ENCODE results near the gene SMIM28. TPM values are rescaled to one million over a fixed set of nuclear protein-coding genes. Genes with fewer than 3 reads are reported as not detected.

SMIM28 gene
- total and polyA plus RNA-seq, 9 of the 15 experiments (the other 6 are each of a cell fraction or from before 2014, with no cell fraction given): not detected

GRCh38 chr6:138345565-138346285 is 32.0 kb upstream of the SMIM28 start:
- Histone ChIP-seq H3K79me2 (ENCODE audit: control insufficient read depth, insufficient read depth, low read length) (no peaks in the 10 kb centered on the region), H3K27me3 (ENCODE audit: control insufficient read depth in 2 of 2, insufficient read depth in 2 of 2, low read length in 2 of 2) (peaks cover 7% of the 10 kb centered on the region in 2 experiments; a peak in 2 of 5 replicates), H3K27ac (ENCODE audit: extremely low read depth, low read depth, low read length) (no peak overlapping the region), H3K9me3 (replicated peaks; ENCODE audit: control insufficient read depth, insufficient read depth, low read depth, low read length) (no peaks in the 10 kb centered on the region), H2AFZ (ENCODE audit: low read depth, low read length) (no peak overlapping the region), H4K20me1 (replicated peaks; ENCODE audit: control insufficient read depth, insufficient read depth, low read length) (no peaks in the 10 kb centered on the region), H3K4me1 (replicated peaks in 1 of 2; ENCODE audit: control insufficient read depth in 2 of 2, insufficient read depth in 2 of 2, low read length in 2 of 2) (no peaks in the 10 kb centered on the region), H3K4me3 (no peak overlapping the region), H3K36me3 (ENCODE audit: control insufficient read depth, insufficient read depth, low read length) (no peaks in the 10 kb centered on the region), H3K9ac (ENCODE audit: insufficient read depth in 1 of 2, low read depth in 2 of 2, low read length in 2 of 2) (no peak overlapping the region), H3K9me1 (ENCODE audit: control insufficient read depth, insufficient read depth, low read length) (no peaks in the 10 kb centered on the region), H3K4me2 (ENCODE audit: insufficient read depth, low read length) (no peak overlapping the region)
- no peak for ATAC-seq
- CTCF ChIA-PET (ENCODE audit: low intra/inter-chr PET ratio): no interaction called here
- FAIRE-seq: no peak
- POLR2A ChIA-PET: no interaction called here
- 0% methylated on average over 2 of the region's 2 CpGs for WGBS (ENCODE audit: insufficient coverage, low coverage, missing lambda C conversion rate)
- in situ Hi-C loops (cut with MboI): no loop called here
- intact Hi-C loops (cut with micrococcal nuclease): no loop called here
- no TSS peak for BruUV-seq (replicated peaks)
- DNase-seq (ENCODE audit: extremely low read depth in 1 of 4, low spot score in 3 of 4): no peak
- no peak for TF ChIP-seq ZNF778 (CRISPR knock-in tag; IDR thresholded peaks at IDR 0.05)
- TF ChIP-seq, protein P1, sequence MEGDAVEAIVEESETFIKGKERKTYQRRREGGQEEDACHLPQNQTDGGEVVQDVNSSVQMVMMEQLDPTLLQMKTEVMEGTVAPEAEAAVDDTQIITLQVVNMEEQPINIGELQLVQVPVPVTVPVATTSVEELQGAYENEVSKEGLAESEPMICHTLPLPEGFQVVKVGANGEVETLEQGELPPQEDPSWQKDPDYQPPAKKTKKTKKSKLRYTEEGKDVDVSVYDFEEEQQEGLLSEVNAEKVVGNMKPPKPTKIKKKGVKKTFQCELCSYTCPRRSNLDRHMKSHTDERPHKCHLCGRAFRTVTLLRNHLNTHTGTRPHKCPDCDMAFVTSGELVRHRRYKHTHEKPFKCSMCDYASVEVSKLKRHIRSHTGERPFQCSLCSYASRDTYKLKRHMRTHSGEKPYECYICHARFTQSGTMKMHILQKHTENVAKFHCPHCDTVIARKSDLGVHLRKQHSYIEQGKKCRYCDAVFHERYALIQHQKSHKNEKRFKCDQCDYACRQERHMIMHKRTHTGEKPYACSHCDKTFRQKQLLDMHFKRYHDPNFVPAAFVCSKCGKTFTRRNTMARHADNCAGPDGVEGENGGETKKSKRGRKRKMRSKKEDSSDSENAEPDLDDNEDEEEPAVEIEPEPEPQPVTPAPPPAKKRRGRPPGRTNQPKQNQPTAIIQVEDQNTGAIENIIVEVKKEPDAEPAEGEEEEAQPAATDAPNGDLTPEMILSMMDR (IDR thresholded peaks at IDR 0.05 in 2 of 3, conservative IDR thresholded peaks at IDR 0.05 in 1 of 3; ENCODE audit: insufficient read depth in 2 of 3, low read depth in 1 of 3, low read length in 3 of 3): no peak
- no peak for TF ChIP-seq PHB (CRISPR knock-in tag; IDR thresholded peaks at IDR 0.05)
- TF ChIP-seq ETV5 (CRISPR knock-in tag; IDR thresholded peaks at IDR 0.05; ENCODE audit: low read depth): no peak
- no peak for TF ChIP-seq FOXP1 (CRISPR knock-in tag; IDR thresholded peaks at IDR 0.05)
- no peak for TF ChIP-seq NCOA4 (IDR thresholded peaks at IDR 0.05; ENCODE audit: partially characterized antibody)
- no peak for TF ChIP-seq POLR2G (IDR thresholded peaks at IDR 0.05; ENCODE audit: low read depth, low read length)
- TF ChIP-seq HDAC8 (tag; IDR thresholded peaks at IDR 0.05): no peak
- TF ChIP-seq MTA1 (IDR thresholded peaks at IDR 0.05; ENCODE audit: borderline replicate concordance): no peak
- TF ChIP-seq XRCC4 (IDR thresholded peaks at IDR 0.05; ENCODE audit: extremely low read depth, insufficient read depth, insufficient read length): no peak
- no peak for TF ChIP-seq FIP1L1 (IDR thresholded peaks at IDR 0.05; ENCODE audit: low read depth, low read length, poor library complexity, severe bottlenecking)
- no peak for TF ChIP-seq ZZZ3 (IDR thresholded peaks at IDR 0.05)
- no peak for TF ChIP-seq ZNF121 (CRISPR knock-in tag; conservative IDR thresholded peaks at IDR 0.05)
- no peak for TF ChIP-seq RNF219 (CRISPR knock-in tag; IDR thresholded peaks at IDR 0.05)
